ENCODE data around the gene FMOD.
"Not testable (repeated sequence)": the region's sequence is repeated elsewhere in the genome, so short reads cannot be mapped to it uniquely, and the experiment has no call there.

The FMOD gene

GRCh38 chr1:203306965-203307541 is 43.9 kb downstream of the FMOD start:
- DNase-seq (ENCODE audit: low read depth in 2 of 3, low spot score in 1 of 3): no peak

DNA sequence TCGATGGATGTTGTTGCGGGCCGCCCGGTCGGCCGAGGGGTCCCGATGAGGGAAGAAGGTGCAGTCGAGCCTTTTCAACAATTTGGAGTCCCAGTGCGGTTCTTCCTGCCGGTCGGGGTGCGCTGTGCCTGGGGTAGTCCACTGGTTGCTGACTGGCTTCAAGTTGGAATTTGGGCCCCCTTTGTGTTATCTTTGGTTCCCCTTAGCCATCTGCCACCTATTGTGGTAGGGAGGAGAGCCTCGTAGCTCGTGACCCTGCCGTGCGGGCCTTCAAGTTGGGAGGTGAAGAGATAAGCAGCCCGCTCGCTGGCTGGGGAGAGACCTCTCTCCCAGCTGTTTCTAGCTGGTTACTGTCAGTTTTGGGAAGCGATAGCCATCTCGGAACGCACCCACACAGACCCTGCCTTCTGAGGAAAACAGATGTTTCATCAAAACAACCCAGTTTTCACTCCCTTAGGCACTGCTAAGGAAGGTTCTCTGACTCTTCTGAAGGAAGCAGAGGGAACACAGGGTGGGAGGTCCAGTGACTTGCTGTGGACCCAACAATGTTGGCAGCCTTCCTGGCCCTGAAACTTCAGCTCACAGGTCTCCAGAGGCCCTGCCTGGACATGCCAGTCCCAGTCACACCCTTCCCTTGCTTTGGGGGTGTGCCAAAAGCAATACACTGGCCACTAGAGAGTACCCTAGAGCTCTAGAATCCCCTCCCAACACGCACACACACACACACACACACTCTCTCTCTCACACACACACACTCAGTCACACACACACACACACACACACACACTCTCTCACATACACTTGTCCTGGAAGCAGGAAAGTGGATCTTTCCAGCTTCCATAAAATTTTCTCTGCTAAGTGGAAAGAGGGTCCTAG is 44.6 kb downstream of the FMOD start:
- no peak for DNase-seq (ENCODE audit: low read depth in 2 of 3, low spot score in 1 of 3)

DNA sequence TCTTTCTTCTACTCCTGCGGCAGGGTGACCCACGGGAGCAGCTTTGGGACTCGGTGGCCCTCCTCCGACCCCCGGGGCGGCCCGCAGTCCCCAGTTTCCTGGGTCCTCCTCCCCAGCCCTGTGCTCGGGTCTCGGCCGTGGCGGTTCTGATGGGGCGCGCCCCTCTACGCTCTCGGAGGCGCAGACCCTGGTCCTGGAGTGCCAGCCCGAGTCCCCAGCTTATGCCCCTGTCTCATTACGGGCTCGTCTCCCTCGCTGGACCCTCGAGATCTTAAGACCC is 45.2 kb downstream of the FMOD start:
- DNase-seq (ENCODE audit: low read depth in 2 of 3, low spot score in 1 of 3): no peak

DNA sequence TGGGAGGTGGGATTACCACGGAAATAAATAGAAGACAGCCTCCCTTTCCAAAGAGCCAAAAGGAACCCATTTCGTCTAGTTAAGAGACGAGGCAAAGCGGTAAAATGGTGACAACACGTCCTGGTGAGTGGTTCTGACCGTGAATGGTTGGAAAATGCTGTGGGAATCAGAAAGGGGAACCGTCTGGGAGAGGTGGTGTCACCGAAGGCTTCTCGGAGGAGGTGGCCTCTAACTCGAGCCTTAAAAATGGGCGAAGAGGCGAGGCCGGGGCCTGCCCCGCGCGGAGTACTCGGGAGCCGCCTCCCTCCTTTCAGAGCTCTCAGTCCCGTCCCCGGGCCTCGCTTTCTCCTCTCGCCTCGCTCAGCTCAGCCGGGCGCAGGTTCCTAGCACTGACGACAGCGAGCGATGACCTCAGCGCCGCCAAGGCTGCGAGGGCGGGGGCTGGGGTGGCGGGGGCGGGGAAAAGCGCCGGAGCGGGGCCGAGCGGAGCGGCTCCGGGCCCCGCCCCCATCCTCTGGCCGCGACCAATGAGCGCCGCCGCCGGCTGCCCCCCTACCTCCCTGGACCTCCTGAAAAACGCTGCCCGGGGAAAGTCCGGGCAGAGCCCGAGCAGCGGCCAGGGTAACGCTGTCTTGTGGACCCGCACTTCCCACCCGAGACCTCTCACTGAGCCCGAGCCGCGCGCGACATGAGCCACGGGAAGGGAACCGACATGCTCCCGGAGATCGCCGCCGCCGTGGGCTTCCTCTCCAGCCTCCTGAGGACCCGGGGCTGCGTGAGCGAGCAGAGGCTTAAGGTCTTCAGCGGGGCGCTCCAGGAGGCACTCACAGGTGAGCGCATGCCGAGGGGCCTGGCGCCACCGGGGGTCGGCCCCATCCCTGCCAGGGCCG is 45.8 kb downstream of the FMOD start, which contains the start of gene BTG2:
BTG2 (plus strand) TSS at position 601 of the 890 bp plus-strand sequence; CDS start at position 689, 88 bp downstream.
- peak; percentile 78 to 88 (median 86) for DNase-seq (ENCODE audit: low read depth in 2 of 3, low spot score in 1 of 3)

GRCh38 chr1:203304391-203304918 is 46.5 kb downstream of the FMOD start:
- DNase-seq (ENCODE audit: low read depth in 2 of 3, low spot score in 1 of 3): no peak

DNA sequence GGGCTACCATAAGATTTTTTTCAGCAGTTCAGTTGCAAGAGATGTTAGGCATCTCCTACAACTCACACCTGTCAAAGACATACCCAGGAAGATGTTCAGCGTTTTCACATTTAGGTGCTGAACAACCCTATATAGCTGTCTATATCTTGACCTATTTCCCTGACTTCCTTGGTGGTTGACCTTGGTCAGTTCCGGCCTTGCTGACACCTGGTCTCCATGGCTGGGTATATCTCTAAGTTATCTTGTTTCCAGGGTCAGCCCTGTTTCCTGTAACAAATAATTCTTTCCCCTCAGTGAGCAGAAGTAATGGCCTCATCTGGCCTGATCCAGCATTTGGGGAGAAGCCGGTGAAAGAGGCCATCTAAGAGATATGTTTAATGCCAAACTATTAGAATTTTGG is 48.0 kb downstream of the FMOD start:
- DNase-seq (ENCODE audit: low read depth in 2 of 3, low spot score in 1 of 3): no peak

DNA sequence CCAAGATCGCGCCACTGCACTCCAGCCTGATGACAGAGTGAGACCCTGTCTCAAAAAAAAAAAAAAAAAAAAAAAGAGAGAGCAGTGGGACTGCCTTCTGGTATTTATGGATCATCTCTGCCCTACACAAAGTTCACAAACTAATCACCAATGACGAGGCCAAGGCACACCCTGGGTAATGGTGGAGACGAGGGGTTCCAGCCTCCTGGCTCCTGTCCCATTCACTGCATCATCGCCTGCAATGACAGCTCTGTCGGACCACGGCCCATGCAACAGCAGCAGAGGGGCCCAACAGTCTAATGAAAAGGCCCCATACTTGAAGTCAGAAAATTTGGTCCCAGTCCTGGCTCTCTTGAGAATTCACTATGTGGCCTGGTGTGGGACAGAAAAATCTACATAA is 48.5 kb downstream of the FMOD start:
- no peak for DNase-seq (ENCODE audit: low read depth in 2 of 3, low spot score in 1 of 3)

GRCh38 chr1:203301331-203301668 is 49.6 kb downstream of the FMOD start:
- no peak for DNase-seq (ENCODE audit: low read depth in 2 of 3, low spot score in 1 of 3)

DNA sequence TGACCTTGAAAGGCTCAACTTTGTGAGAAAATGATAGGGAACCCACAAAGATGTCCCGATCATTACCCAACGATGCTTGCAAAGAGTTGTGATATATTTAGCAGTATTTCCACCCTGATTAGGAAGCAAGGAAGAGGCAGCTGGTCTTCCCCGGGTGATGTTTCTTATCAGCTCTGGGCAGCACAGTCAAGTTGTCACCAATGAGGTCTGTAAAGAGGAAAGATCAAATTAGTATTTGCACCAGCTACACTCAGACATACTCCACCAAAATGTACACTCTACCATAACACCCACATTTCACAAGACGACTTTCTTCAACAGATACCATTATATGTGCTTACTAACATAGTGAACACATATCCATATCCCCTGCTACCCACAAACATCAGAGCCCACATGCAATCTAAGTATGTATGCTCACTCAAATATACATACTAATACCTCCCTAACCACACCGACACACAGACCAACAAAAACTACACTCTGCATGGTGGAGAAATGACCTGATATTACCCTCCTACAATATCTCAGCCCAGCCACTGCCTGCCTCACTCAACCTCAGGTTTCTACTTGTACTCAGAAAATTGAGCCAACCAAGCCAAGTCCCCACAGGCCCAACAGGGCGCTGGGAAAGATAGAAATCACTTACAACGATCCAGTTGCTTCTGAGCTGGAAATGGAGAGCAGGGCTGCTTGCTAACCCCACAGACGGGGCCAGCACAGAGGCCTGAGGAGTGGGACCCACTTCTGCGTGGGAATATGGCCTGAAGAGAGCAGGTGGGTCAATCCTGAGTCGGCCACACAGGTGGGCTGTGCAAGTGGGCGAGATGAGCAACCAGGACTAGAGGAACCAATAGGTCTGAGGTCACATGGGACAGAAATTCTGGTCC is 50.2 kb downstream of the FMOD start:
- no peak for DNase-seq (ENCODE audit: low read depth in 2 of 3, low spot score in 1 of 3)

DNA sequence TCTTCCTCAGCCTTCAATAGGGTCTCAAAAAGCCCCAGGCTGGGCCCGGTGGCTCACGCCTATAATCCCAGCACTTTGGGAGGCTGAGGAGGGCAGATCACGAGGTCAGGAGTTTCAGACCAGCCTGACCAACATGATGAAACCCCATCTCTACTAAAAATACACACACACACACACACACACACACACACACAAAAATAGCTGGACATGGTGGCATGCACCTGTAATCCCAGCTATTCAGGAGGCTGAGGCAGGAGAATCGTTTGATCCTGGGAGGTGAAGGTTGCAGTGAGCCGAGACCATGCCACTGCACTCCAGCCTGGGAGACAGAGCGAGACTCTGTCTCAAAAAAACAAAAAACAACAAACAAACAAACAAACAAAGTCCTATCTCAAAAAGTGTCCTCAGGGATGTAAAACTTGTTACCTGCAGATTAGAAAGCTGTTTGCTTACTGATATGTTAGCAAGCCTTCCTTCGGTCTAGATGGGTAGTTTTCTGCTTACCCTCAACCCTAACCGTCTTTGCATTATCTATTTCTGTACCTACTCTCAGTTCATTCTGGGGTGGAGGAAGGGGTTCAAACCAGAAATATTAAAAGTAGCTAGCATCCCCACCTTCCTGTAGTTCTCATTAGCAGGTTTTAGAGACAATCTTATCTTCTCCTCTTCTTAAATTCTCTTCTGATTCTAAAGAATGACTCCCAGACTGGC is 51.0 kb downstream of the FMOD start:
- not testable (repeated sequence) for DNase-seq (ENCODE audit: low read depth in 2 of 3, low spot score in 1 of 3)

DNA sequence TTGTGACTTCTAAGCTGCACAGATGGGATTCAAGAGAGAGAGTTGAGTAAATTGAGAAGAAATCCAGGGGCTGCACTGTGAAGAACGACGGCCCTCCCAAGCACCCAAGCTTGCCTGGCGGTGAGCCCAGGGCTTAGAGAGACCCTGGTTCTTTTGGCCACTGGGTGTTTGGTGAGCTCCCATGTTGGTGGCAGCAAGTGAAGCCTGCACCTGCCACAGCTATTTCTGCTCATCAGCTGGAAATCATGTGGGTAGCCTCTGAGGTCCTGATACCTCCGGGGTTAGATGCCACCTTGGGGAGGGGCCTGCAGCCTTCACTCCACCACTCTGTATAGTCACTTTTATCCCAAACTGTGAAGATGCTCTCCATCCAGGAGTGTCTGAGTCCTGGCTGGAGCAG is 51.8 kb downstream of the FMOD start:
- DNase-seq (ENCODE audit: low read depth in 2 of 3, low spot score in 1 of 3): no peak

DNA sequence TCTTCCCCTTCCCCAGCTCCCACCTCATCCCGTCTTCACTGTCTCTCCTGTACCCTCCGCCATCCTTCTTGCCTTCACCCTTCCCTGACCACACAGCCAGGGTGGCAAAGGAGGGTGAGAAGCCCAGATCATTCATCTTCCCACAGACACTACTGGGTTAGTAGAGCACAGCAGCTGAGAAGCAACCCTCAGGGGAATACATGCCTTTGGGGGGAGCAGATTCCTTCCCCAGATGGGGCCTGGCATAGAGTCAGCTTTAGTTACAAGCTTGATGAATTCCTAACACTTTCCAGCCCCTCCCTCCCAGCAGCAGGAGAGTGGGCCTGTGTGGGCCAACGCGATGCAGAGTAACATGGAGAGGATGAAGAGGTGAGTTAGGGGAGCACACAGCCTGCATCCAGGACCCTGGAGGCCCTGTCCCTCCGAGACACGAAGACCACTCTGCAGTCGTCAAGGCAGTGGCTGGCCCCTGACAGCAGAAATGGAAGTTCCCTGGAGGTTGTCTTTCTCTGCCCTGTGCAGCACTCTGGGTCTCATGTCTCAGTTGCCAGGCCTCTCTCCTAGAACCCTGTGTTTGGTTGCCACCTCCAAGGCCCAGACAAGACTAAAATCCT is 54.4 kb downstream of the FMOD start:
- no peak for DNase-seq (ENCODE audit: low read depth in 2 of 3, low spot score in 1 of 3)

GRCh38 chr1:203295796-203296195 is 55.1 kb downstream of the FMOD start:
- DNase-seq (ENCODE audit: low read depth in 2 of 3, low spot score in 1 of 3): no peak

- DNase-seq (ENCODE audit: low read depth in 2 of 3, low spot score in 1 of 3): no peak
Observed at GRCh38 chr1:203291201-203292096, 59.5 kb downstream of the FMOD start.
